Caco-2 (cell line): ENCODE results near the gene GAGE13. TPM values are rescaled to one million over a fixed set of nuclear protein-coding genes. Genes with fewer than 3 reads are reported as not detected.
A peak's percentile ranks its signal among the peaks of the same experiment; 100 is the strongest.

Experiments used
- BruUV-seq: library from RNA; stranded (reverse); fragments of 400-500 nt; replicated peaks from 2 replicates; lab custom pipeline; 2021; lab: Mats Ljungman, UMichigan
- CTCF ChIA-PET: fragments of 300-600 bp; sonication (Branson Sonifier 250); formaldehyde crosslinking; loops from one replicate; lab custom pipeline; 2022; ENCODE audit warnings: antibody characterized with exemption; lab: Charles Lee
- POLR2A ChIA-PET: fragments of 300-600 bp; sonication (Branson Sonifier 250); formaldehyde crosslinking; loops from one replicate; lab custom pipeline; 2022; ENCODE audit warnings: antibody characterized with exemption; lab: Charles Lee
- DNase-seq, 2 experiments: peaks; one replicate each; pipeline versions ENCODE4 v3.0.0 to v3.0.0-alpha.2; 2020 to 2022
- H3K27me3 ChIP-seq: replicated peaks from 2 replicates; pipeline ENCODE4 v1.6.0; 2011; ENCODE audit warnings: low read length; ENCODE audit not compliant: control insufficient read depth, insufficient read depth
- H3K36me3 ChIP-seq: 2 replicates; pipeline ENCODE4 v1.5.1; 2011; ENCODE audit warnings: low read length; ENCODE audit not compliant: control insufficient read depth, insufficient read depth
- H3K4me1 ChIP-seq: fragments of 250-450 bp; sonication (Bioruptor Pico); 2 replicates; pipeline ENCODE4 v1.5.1; 2020; ENCODE audit warnings: mild to moderate bottlenecking
- H3K4me3 ChIP-seq: 2 replicates; pipeline ENCODE4 v1.5.1; 2011; ENCODE audit warnings: low read depth, mild to moderate bottlenecking, control low read depth, low read length
- H3K9me3 ChIP-seq: fragments of 250-450 bp; sonication (Bioruptor Pico); 2 replicates; pipeline ENCODE4 v1.5.1; 2020; ENCODE audit warnings: mild to moderate bottlenecking, moderate library complexity
- H3K27ac Mint-ChIP-seq: one replicate; pipeline ENCODE4 v1.8.0; 2022; ENCODE audit warnings: mixed read lengths; ENCODE audit not compliant: unreplicated experiment
- H3K27me3 Mint-ChIP-seq: one replicate; pipeline ENCODE4 v1.8.0; 2022; ENCODE audit warnings: mixed read lengths; ENCODE audit not compliant: insufficient read depth, unreplicated experiment
- H3K36me3 Mint-ChIP-seq: one replicate; pipeline ENCODE4 v1.8.0; 2022; ENCODE audit warnings: mild to moderate bottlenecking, mixed read lengths; ENCODE audit not compliant: insufficient read depth, unreplicated experiment
- H3K4me1 Mint-ChIP-seq: one replicate; pipeline ENCODE4 v1.8.0; 2022; ENCODE audit warnings: low read depth, mixed read lengths; ENCODE audit not compliant: unreplicated experiment
- H3K4me3 Mint-ChIP-seq: one replicate; pipeline ENCODE4 v1.8.0; 2022; ENCODE audit warnings: mild to moderate bottlenecking, moderate library complexity, mixed read lengths; ENCODE audit not compliant: unreplicated experiment
- H3K9me3 Mint-ChIP-seq: one replicate; pipeline ENCODE4 v1.8.0; 2022; ENCODE audit warnings: mixed read lengths; ENCODE audit not compliant: unreplicated experiment
- intact Hi-C: fragments of 100-400 bp; cut with micrococcal nuclease; formaldehyde crosslinking; loops from one replicate; pipeline ENCODE4 v1.10.0; 2022; ENCODE audit not compliant: unreplicated experiment
- total RNA-seq: library from RNA; stranded (reverse); gene quantifications from 2 replicates; pipeline ENCODE4 v1.2.3, GENCODE V29; 2022
- TF ChIP-seq, protein P1 (sequence below), 2 experiments: fragments of 200-600 bp in 1 of 2; IDR thresholded peaks; 1 replicate in 1 of 2; 2 replicates in 1 of 2; pipeline versions ENCODE4 v1.5.1 to v1.8.0; 2011 to 2022; ENCODE audit warnings: antibody characterized with exemption in 1 of 2, control low read depth in 1 of 2, inconsistent platforms in 1 of 2, low read depth in 1 of 2, low read length in 1 of 2, mild to moderate bottlenecking in 1 of 2, moderate library complexity in 1 of 2; ENCODE audit not compliant: insufficient read depth in 1 of 2, severe bottlenecking in 1 of 2, unreplicated experiment in 1 of 2

GAGE13 gene
- total RNA-seq, 1 experiment from 2014 or later, result not detected

DNA sequence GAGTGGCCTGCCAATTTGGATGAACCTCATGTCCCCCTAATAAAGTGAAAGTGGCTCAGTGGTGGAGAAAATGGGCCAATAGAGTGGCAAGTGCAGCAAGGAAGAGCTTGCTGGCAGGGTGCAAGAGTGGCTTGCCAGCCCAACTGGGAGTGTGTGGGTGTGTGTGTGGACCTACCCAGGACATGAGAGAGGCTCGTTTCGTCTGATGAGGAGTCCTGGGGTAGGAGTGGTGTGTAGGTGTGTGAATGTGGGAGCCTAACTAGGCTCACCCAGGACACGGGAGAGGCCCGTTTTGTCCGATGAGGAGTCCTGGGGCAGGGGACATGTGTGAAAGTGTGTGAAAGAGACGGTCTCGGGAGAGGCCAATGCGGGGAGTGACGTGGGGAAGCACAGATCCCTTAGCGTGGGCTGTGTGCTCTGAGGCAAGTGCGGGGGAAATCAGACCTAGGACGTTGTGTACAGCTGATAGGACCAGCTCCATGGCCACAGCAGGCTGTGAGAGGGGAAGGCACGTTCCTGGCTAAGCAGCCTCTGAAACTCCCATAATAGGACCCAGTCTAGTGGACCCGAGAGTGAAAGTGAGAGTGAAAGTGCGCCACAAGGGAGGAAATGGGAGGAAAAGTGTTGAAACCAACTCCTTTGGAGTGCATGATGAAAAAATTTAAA lies 22.6 kb upstream of the GAGE13 start:
- ChIA-PET POLR2A (no interaction called here), CTCF (no interaction called here)
- peaks cover 14% of the 10 kb centered on the region for H3K36me3 Mint-ChIP-seq
- H3K27me3 Mint-ChIP-seq, result no peaks in the 10 kb centered on the region
- H3K27ac Mint-ChIP-seq, result peak overlapping the region; percentile 79
- Histone ChIP-seq H3K4me1 (no peaks in the 10 kb centered on the region; the same call in 1 of the 2 replicates), H3K36me3 (no peaks in the 10 kb centered on the region), H3K4me3 (no peak overlapping the region), H3K27me3 (no peaks in the 10 kb centered on the region), H3K9me3 (no peaks in the 10 kb centered on the region)
- H3K4me3 Mint-ChIP-seq, result peak overlapping the region; percentile 64
- H3K4me1 Mint-ChIP-seq, result peaks cover 23% of the 10 kb centered on the region
- TF ChIP-seq, protein P1, sequence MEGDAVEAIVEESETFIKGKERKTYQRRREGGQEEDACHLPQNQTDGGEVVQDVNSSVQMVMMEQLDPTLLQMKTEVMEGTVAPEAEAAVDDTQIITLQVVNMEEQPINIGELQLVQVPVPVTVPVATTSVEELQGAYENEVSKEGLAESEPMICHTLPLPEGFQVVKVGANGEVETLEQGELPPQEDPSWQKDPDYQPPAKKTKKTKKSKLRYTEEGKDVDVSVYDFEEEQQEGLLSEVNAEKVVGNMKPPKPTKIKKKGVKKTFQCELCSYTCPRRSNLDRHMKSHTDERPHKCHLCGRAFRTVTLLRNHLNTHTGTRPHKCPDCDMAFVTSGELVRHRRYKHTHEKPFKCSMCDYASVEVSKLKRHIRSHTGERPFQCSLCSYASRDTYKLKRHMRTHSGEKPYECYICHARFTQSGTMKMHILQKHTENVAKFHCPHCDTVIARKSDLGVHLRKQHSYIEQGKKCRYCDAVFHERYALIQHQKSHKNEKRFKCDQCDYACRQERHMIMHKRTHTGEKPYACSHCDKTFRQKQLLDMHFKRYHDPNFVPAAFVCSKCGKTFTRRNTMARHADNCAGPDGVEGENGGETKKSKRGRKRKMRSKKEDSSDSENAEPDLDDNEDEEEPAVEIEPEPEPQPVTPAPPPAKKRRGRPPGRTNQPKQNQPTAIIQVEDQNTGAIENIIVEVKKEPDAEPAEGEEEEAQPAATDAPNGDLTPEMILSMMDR (IDR thresholded peaks at IDR 0.05; ENCODE audit: insufficient read depth in 1 of 2, low read depth in 1 of 2, low read length in 1 of 2, severe bottlenecking in 1 of 2, unreplicated experiment in 1 of 2), result no peak
- no peaks in the 10 kb centered on the region for H3K9me3 Mint-ChIP-seq
- no peak for DNase-seq
- BruUV-seq, result no TSS peak
- intact Hi-C loops, result no loop called here

DNA sequence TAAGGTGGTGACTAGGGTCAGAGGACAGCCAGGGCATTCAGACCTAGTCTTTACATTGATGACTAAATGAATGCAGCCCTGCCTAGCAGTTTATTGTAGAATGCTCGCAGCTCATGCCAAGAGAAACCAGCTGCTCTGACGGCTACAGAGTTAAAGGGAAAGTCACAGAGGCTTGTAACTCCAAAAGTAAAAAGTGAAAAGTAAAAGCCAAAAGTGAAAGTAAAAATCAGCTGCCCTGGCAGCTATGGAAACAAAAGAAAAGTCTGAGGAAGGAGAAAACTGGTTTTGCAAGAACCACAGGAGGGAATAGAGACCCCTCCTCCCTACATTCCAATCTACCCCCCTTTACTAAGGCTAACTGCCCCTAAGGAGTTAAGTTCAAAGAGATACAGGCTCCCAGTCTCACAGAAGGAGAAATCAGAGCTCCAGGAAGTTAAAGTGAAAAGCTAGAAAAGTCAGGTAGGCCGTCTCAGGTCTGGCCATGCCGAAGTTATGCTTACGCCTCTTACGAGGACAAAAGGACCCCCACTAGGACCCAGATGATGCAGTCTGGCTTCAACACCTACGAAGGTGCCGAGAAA lies 21.9 kb upstream of the GAGE13 start:
- CTCF ChIA-PET, result no interaction called here
- DNase-seq, result peak in 1 of 2 experiments; percentile 10

DNA sequence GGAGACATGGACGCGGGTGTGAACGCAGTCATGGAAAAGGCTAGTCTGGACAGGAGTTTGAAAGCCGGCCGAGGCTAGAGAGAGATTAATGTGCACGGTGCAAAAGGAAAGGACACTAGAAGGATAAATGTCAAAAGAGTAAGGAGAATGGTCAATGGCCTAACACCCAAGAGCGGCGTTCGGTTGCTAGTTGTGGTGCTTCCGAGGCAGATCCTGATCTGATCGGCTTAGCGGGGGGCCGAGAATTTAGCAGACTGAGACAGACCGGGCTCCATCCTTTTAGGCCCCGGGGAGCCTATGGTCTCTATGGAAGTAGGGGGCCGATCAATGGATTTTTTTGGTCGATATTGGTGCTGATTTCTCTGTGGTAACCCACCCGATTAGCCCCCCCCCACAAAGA lies 21.0 kb upstream of the GAGE13 start:
- DNase-seq, result no peak
- POLR2A ChIA-PET, result no interaction called here
- Histone ChIP-seq H3K4me1 (no peaks in the 10 kb centered on the region; the same call in 1 of the 2 replicates), H3K9me3 (no peaks in the 10 kb centered on the region), H3K4me3 (no peak overlapping the region), H3K27me3 (no peaks in the 10 kb centered on the region), H3K36me3 (no peaks in the 10 kb centered on the region)
- Mint-ChIP-seq H3K27me3 (no peaks in the 10 kb centered on the region), H3K4me1 (peaks cover 23% of the 10 kb centered on the region), H3K9me3 (no peaks in the 10 kb centered on the region), H3K4me3 (no peak overlapping the region), H3K27ac (no peak overlapping the region), H3K36me3 (peaks cover 14% of the 10 kb centered on the region)
- no TSS peak for BruUV-seq
- CTCF ChIA-PET, result no interaction called here
- TF ChIP-seq, protein P1 (IDR thresholded peaks at IDR 0.05; ENCODE audit: insufficient read depth in 1 of 2, low read depth in 1 of 2, low read length in 1 of 2, severe bottlenecking in 1 of 2, unreplicated experiment in 1 of 2), result no peak
- intact Hi-C loops, result no loop called here

More for the DNA sequence above, 21.9 kb upstream of the GAGE13 start:
- Mint-ChIP-seq H3K27me3 (no peaks in the 10 kb centered on the region), H3K36me3 (peaks cover 14% of the 10 kb centered on the region), H3K4me3 (peak overlapping the region; percentile 64), H3K9me3 (no peaks in the 10 kb centered on the region), H3K4me1 (peaks cover 23% of the 10 kb centered on the region), H3K27ac (peak overlapping the region; percentile 79)
- POLR2A ChIA-PET, result no interaction called here
- no peaks in the 10 kb centered on the region for H3K27me3 ChIP-seq
- no peaks in the 10 kb centered on the region for H3K36me3 ChIP-seq
- H3K4me3 ChIP-seq, result no peak overlapping the region
- BruUV-seq, result no TSS peak
- H3K4me1 ChIP-seq, result no peaks in the 10 kb centered on the region; the same call in 1 of the 2 replicates
- intact Hi-C loops, result no loop called here
- TF ChIP-seq, protein P1 (IDR thresholded peaks at IDR 0.05; ENCODE audit: insufficient read depth in 1 of 2, low read depth in 1 of 2, low read length in 1 of 2, severe bottlenecking in 1 of 2, unreplicated experiment in 1 of 2), result no peak
- H3K9me3 ChIP-seq, result no peaks in the 10 kb centered on the region
